ENCODE data around the gene LCP1.

LCP1 gene

GRCh38 chr13:46076827-46077226 lies 105.2 kb downstream of the LCP1 start:
- TF ChIP-seq GATA1 (IDR thresholded peaks at IDR 0.05; ENCODE audit: low read depth, low read length) (no peak), POLR2A (IDR thresholded peaks at IDR 0.05; ENCODE audit: low read length) (no peak)
- DNase-seq: no peak

All from erythroblast (primary cell).